HepG2 (cell line): ENCODE data around the gene EIF5. TPM values are rescaled to one million over a fixed set of nuclear protein-coding genes. Genes with fewer than 3 reads are reported as not detected.
A peak's percentile ranks its signal among the peaks of the same experiment; 100 is the strongest.

Experiments
- FOSL1 ChIP-seq: sonication (generic); formaldehyde crosslinking; IDR thresholded peaks from 2 replicates; pipeline ENCODE4 v1.9.0; 2021; ENCODE audit warnings: missing genetic modification reagents, borderline replicate concordance
- FOXP4 ChIP-seq: sonication (generic); formaldehyde crosslinking; IDR thresholded peaks from 2 replicates; pipeline ENCODE4 v1.4.0; 2020; ENCODE audit warnings: missing genetic modification reagents
- IKZF1 ChIP-seq: fragments of 450-650 bp; IDR thresholded peaks from 2 replicates; pipeline ENCODE4 v1.7.1; 2016
- NR2F6 ChIP-seq, 2 experiments: IDR thresholded peaks; 2 replicates each; pipeline ENCODE4 v1.6.1; 2016; ENCODE audit warnings: antibody characterized with exemption in 1 of 2, mild to moderate bottlenecking in 1 of 2
- POGZ ChIP-seq: sonication (generic); formaldehyde crosslinking; IDR thresholded peaks from 2 replicates; pipeline ENCODE4 v1.4.0; 2020; ENCODE audit warnings: mild to moderate bottlenecking, missing genetic modification reagents
- SOX5 ChIP-seq: IDR thresholded peaks from 2 replicates; pipeline ENCODE4 v1.6.1; 2016; ENCODE audit warnings: borderline replicate concordance
- U2AF1 ChIP-seq: fragments of 200-400 bp; formaldehyde crosslinking; optimal IDR thresholded peaks from 2 replicates; pipeline ENCODE3; 2017; ENCODE audit warnings: mild to moderate bottlenecking, low read depth, low read length
- YY1 ChIP-seq: IDR thresholded peaks from 2 replicates; pipeline ENCODE4 v1.6.1; 2011; ENCODE audit warnings: low read length, low read depth, moderate library complexity, mild to moderate bottlenecking; ENCODE audit not compliant: insufficient read depth, insufficient replicate concordance
- ZNF564 ChIP-seq: sonication (generic); formaldehyde crosslinking; IDR thresholded peaks from 2 replicates; pipeline ENCODE4 v1.8.1; 2023; ENCODE audit warnings: mild to moderate bottlenecking, missing genetic modification reagents
- ZNF646 ChIP-seq: sonication (generic); formaldehyde crosslinking; IDR thresholded peaks from 2 replicates; pipeline ENCODE4 v1.9.0; 2021; ENCODE audit warnings: mild to moderate bottlenecking, missing genetic modification reagents
- polyA plus RNA-seq, 8 experiments: library from polyadenylated mRNA; depleted of rRNA in 3 of 8; stranded (reverse) in 7 of 8; unstranded in 1 of 8; fragments of >200 nt; fragmentation: Illumina TruSeq in 4 of 8; extraction: Trizol in 4 of 8; gene quantifications; 2 replicates each; pipeline versions ENCODE4 v1.2.1 to v1.2.3, GENCODE V29; 2011 to 2016; ENCODE audit warnings: low read depth in 4 of 8, missing spikeins in 1 of 8, mixed read lengths in 1 of 8; ENCODE audit not compliant: insufficient read depth in 1 of 8
- total RNA-seq, 5 experiments: library from RNA; depleted of rRNA; stranded (reverse); fragments of >200 nt; fragmentation: Illumina TruSeq; extraction: Trizol; gene quantifications; 2 replicates each; pipeline ENCODE4 v1.2.3, GENCODE V29; 2016; ENCODE audit warnings: low read depth in 1 of 5
- TF ChIP-seq, protein P1 (sequence below): sonication (generic); formaldehyde crosslinking; IDR thresholded peaks from 2 replicates; pipeline ENCODE4 v1.8.1; 2023; ENCODE audit warnings: mild to moderate bottlenecking, missing genetic modification reagents
- TF ChIP-seq, protein P2 (sequence below): sonication (generic); formaldehyde crosslinking; conservative IDR thresholded peaks from 2 replicates; pipeline ENCODE4 v1.4.0; 2020; ENCODE audit warnings: mild to moderate bottlenecking, missing genetic modification reagents, moderate library complexity

EIF5 gene
- total and polyA plus RNA-seq, 2 of the 13 experiments (the other 11 are each of a cell fraction or from before 2014, with no cell fraction given), result 189 to 281 TPM

GRCh38 chr14:103314496-103315277 is 19.4 kb upstream of the EIF5 start (continued):
- TF ChIP-seq ZNF646 (CRISPR knock-in tag) (peak; percentile 62; the same call in 1 of the 2 replicates), U2AF1 (no peak), FOSL1 (CRISPR knock-in tag) (no peak), YY1 (no peak), ZNF564 (no peak), FOXP4 (CRISPR knock-in tag) (peak; percentile 50; the same call in 1 of the 2 replicates), NR2F6 (IDR thresholded peaks at IDR 0.05) (peak; percentile 47; the same call in 1 of the 2 replicates), NR2F6 (CRISPR knock-in tag; IDR thresholded peaks at IDR 0.05) (peak; percentile 49; the same call in 1 of the 2 replicates), IKZF1 (no peak), POGZ (CRISPR knock-in tag) (0 out of 2 replicates have a peak, but pooled peaks have one; percentile 13), SOX5 (CRISPR knock-in tag) (0 out of 2 replicates have a peak, but pooled peaks have one; percentile 23)
- TF ChIP-seq, protein P1, sequence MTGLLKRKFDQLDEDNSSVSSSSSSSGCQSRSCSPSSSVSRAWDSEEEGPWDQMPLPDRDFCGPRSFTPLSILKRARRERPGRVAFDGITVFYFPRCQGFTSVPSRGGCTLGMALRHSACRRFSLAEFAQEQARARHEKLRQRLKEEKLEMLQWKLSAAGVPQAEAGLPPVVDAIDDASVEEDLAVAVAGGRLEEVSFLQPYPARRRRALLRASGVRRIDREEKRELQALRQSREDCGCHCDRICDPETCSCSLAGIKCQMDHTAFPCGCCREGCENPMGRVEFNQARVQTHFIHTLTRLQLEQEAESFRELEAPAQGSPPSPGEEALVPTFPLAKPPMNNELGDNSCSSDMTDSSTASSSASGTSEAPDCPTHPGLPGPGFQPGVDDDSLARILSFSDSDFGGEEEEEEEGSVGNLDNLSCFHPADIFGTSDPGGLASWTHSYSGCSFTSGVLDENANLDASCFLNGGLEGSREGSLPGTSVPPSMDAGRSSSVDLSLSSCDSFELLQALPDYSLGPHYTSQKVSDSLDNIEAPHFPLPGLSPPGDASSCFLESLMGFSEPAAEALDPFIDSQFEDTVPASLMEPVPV (CRISPR knock-in tag), result no peak
- TF ChIP-seq, protein P2, sequence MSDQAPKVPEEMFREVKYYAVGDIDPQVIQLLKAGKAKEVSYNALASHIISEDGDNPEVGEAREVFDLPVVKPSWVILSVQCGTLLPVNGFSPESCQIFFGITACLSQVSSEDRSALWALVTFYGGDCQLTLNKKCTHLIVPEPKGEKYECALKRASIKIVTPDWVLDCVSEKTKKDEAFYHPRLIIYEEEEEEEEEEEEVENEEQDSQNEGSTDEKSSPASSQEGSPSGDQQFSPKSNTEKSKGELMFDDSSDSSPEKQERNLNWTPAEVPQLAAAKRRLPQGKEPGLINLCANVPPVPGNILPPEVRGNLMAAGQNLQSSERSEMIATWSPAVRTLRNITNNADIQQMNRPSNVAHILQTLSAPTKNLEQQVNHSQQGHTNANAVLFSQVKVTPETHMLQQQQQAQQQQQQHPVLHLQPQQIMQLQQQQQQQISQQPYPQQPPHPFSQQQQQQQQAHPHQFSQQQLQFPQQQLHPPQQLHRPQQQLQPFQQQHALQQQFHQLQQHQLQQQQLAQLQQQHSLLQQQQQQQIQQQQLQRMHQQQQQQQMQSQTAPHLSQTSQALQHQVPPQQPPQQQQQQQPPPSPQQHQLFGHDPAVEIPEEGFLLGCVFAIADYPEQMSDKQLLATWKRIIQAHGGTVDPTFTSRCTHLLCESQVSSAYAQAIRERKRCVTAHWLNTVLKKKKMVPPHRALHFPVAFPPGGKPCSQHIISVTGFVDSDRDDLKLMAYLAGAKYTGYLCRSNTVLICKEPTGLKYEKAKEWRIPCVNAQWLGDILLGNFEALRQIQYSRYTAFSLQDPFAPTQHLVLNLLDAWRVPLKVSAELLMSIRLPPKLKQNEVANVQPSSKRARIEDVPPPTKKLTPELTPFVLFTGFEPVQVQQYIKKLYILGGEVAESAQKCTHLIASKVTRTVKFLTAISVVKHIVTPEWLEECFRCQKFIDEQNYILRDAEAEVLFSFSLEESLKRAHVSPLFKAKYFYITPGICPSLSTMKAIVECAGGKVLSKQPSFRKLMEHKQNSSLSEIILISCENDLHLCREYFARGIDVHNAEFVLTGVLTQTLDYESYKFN (CRISPR knock-in tag), result no peak
